Glomerular endothelial cell (primary cell): Measurements from ENCODE around the gene TTLL4. TPM values are rescaled to one million over a fixed set of nuclear protein-coding genes. Genes with fewer than 3 reads are reported as not detected.

ENCODE experiments used
- DNase-seq: peaks from one replicate; pipeline ENCODE4 v3.0.0-alpha.2; 2011; ENCODE audit warnings: low read depth, low spot score; ENCODE audit errors: extremely low read depth
- total RNA-seq: library from RNA; depleted of rRNA; stranded (reverse); fragments of >200 nt; gene quantifications from 2 replicates; pipeline ENCODE4 v1.2.3, GENCODE V29; 2015

Gene TTLL4, protein sequence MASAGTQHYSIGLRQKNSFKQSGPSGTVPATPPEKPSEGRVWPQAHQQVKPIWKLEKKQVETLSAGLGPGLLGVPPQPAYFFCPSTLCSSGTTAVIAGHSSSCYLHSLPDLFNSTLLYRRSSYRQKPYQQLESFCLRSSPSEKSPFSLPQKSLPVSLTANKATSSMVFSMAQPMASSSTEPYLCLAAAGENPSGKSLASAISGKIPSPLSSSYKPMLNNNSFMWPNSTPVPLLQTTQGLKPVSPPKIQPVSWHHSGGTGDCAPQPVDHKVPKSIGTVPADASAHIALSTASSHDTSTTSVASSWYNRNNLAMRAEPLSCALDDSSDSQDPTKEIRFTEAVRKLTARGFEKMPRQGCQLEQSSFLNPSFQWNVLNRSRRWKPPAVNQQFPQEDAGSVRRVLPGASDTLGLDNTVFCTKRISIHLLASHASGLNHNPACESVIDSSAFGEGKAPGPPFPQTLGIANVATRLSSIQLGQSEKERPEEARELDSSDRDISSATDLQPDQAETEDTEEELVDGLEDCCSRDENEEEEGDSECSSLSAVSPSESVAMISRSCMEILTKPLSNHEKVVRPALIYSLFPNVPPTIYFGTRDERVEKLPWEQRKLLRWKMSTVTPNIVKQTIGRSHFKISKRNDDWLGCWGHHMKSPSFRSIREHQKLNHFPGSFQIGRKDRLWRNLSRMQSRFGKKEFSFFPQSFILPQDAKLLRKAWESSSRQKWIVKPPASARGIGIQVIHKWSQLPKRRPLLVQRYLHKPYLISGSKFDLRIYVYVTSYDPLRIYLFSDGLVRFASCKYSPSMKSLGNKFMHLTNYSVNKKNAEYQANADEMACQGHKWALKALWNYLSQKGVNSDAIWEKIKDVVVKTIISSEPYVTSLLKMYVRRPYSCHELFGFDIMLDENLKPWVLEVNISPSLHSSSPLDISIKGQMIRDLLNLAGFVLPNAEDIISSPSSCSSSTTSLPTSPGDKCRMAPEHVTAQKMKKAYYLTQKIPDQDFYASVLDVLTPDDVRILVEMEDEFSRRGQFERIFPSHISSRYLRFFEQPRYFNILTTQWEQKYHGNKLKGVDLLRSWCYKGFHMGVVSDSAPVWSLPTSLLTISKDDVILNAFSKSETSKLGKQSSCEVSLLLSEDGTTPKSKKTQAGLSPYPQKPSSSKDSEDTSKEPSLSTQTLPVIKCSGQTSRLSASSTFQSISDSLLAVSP
- 14.8 and 21.1 TPM in 2 replicates for total RNA-seq

GRCh38 chr2:218710687-218711549 lies at the start of gene TTLL4:
TSS of gene TTLL4 (plus strand) at chr2:218710835. CDS start at chr2:218737677, 26,842 bp downstream.
- peak; percentile 61 for DNase-seq

DNA sequence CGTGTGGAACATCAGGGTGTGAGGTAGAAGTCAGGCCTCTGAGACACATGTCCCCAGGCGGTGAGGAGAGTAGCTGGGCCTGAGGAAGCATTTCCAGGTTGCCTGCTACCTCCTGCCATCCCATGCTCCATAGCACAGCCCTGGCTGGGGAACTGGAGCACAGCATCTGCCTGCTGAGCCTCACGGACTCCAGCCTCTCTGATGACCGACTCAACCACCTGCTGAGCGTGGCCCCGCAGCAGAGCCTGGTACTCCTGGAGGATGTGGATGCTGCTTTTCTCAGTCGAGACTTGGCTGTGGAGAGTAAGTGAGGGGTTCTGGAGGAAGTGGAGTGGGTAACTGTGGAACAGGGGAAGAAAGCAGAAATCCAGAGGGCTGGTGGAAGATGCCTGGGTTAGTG lies 48.3 kb upstream of the TTLL4 start:
- DNase-seq, result no peak

- no peak for DNase-seq
These were observed 47.8 kb upstream of the TTLL4 start for GRCh38 chr2:218662827-218663226.

DNA sequence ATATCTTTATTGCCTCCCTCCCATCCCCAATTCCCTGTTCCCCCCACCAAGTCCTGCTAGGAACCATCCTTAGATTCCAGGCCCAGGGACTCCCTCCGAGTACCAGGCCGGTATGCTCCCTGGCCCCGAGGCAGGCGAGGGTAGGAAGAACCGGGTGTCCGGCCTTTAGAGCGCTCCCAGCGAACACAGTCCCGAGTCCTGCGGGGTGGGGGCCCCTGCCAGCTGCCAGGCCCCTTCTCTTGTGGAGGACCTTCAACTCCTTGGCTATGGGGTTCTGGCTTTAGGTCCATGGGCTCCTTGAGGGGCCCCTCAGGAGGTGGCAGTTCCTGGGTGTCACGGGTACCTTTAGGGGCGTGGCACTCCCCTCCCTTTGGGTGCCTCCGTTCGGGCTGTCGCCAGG lies 46.7 kb upstream of the TTLL4 start:
- no peak for DNase-seq

GRCh38 chr2:218664653-218665052 lies 46.0 kb upstream of the TTLL4 start:
- DNase-seq, result no peak

- DNase-seq, result no peak
These were observed 39.5 kb upstream of the TTLL4 start for GRCh38 chr2:218671097-218671653.

GRCh38 chr2:218671654-218672566 lies 38.7 kb upstream of the TTLL4 start, which contains the start of the genes RNF25 and STK36:
TSS of gene RNF25 (minus strand) at chr2:218672002. CDS start at chr2:218671970, 32 bp downstream.
TSS of gene STK36 (plus strand) at chr2:218672086. CDS start at chr2:218672830, 744 bp downstream.
- no peak for DNase-seq

DNA sequence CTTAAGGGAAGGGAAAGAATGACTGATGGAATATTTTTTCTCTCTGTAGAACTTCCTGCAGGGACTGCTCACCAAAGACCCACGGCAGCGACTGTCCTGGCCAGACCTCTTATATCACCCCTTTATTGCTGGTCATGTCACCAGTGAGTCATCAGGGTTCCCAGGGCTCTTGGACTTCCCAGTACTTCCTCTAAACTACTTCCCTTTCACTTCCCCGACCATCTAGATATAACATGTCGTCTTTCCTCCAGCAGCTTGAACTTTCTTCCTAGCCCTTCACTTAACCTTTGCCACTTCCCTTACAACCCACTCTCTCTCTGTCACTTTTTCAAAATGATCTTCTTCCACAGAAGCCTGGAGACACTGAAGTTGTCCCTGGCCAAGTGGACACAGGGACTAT lies 31.5 kb upstream of the TTLL4 start:
- no peak for DNase-seq

GRCh38 chr2:218680061-218680460 lies 30.6 kb upstream of the TTLL4 start:
- no peak for DNase-seq

DNA sequence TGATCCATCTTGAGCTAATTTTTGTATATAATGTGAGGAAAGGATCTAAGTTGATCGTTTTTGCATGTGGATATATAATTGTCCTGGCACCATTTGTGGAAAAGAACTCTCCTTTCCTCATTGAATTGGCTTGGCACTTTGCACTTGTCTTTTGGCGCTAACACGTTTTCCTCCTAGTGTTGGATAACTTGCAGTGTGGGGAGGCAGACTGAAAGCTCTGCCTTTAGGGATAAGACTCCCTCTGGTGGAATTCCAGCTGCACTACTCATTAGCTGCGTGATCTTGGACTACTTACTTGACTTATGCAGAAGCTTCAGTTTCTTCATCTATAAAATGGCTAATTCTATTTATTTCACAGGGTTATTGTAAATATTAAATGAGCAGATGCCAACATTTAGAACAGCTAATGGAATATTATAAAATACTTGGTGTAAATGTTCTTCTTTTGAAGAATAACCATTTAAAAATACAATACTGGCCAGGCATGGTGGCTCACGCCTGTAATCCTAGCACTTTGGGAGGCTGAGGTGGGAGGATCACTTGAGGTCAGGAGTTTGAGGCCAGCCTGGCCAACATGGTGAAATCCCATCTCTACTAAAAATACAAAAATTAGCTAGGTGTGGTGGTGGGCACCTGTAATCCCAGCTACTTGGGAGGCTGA lies 23.1 kb upstream of the TTLL4 start:
- peak; percentile 56 for DNase-seq

- DNase-seq, result no peak
These were observed 19.4 kb upstream of the TTLL4 start for GRCh38 chr2:218691234-218691633.

DNA sequence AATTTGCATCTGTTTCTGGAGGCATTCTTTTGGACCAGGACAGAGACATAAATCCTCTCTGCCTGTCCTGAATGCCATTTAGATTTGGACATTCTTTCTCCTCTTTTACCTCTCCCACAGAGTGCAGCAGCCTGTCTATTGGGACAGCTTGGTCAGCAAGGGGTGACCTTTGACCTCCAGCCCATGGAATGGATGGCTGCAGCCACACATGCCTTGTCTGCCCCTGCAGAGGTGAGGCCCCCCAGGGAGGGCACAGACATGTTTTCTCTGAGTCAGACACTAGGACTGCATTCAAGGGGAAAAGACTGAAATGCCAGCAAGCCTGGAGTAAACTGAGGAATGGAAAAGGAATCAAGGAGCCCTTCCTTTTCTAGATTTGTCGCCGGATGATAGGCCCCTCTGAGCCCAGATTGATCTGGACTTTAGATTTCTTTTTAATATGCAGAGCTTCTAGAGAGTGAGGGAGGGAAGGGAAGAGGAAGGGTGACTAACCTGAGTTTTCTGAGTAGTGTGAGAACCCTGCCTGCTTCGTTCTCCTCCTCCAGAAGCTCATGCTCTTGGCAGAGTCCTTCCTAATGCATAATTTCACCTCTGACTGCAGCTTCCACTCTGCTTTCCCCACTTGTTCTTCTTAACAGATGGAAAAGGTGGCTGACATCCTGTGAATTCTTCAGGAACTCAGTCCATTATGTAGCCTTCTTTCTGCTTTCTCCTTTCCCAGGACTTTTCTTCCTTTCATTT lies 16.1 kb upstream of the TTLL4 start:
- no peak for DNase-seq

GRCh38 chr2:218698885-218699284 lies 11.8 kb upstream of the TTLL4 start:
- no peak for DNase-seq

DNA sequence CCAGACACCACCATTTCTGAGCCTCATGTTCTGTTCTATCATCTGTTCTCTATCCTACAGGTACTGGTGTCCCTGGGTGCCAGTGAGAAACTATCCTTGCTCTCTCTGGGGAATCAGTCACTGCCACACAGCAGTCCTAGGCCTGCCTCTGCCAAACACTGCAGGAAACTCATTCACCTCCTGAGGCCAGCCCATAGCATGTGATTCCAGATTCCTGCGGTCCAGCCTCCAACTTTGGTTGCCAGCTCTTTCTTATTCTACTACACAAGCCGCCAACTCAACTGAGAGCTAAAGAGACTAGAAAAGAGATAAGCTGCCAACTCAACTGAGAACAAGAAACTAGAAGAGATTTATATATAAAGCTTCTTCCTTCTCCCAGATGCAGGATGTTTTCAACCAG lies 8.8 kb upstream of the TTLL4 start:
- no peak for DNase-seq

- no peak for DNase-seq
These were observed 7.3 kb upstream of the TTLL4 start for GRCh38 chr2:218703341-218703740.

- DNase-seq, result no peak
These were observed 2.5 kb upstream of the TTLL4 start for GRCh38 chr2:218708086-218708485.

- DNase-seq, result no peak
These were observed 727 bp upstream of the TTLL4 start for GRCh38 chr2:218709908-218710307.
